ENCODE results near the gene HNMT.

- TF ChIP-seq CTCF (IDR thresholded peaks at IDR 0.05; ENCODE audit: insufficient read depth, low read length, poor library complexity, severe bottlenecking) (no peak), EZH2phosphoT487 (conservative IDR thresholded peaks at IDR 0.05; ENCODE audit: low read length) (no peak)
Measured at GRCh38 chr2:138029276-138029675, 65.0 kb downstream of the HNMT start.
